Measurements from ENCODE around the gene DPH6. TPM values are rescaled to one million over a fixed set of nuclear protein-coding genes. Genes with fewer than 3 reads are reported as not detected.
A peak's percentile ranks its signal among the peaks of the same experiment; 100 is the strongest.
"Not testable (repeated sequence)": the region's sequence is repeated elsewhere in the genome, so short reads cannot be mapped to it uniquely, and the experiment has no call there.

Gene DPH6, protein sequence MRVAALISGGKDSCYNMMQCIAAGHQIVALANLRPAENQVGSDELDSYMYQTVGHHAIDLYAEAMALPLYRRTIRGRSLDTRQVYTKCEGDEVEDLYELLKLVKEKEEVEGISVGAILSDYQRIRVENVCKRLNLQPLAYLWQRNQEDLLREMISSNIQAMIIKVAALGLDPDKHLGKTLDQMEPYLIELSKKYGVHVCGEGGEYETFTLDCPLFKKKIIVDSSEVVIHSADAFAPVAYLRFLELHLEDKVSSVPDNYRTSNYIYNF
- total RNA-seq (10 to 100 TPM; 12.0 to 19.7 (median 15.6) TPM), polyA plus RNA-seq (7.6 TPM)
- long read RNA-seq, donor 1, transcript DPH6-201 (9 exons, 2,099 nt) = major isoform, 9 of 18 reads
- long read RNA-seq, donor 1, partial matches to known transcripts = 1 of 18 reads
- long read RNA-seq, donor 1, other reads (novel, unspliced or antisense) = 4 of 18 reads
- long read RNA-seq, donor 2, partial matches to known transcripts = 0 of 7 reads
- long read RNA-seq, donor 2, other reads (novel, unspliced or antisense) = 0 of 7 reads
- long read RNA-seq, donor 3, transcript DPH6-202 (4 exons, 3,648 nt) = minor isoform, 10 of 36 reads
- long read RNA-seq, donor 3, transcript DPH6-201 (9 exons, 2,099 nt) = major isoform, 15 of 36 reads
- long read RNA-seq, donor 3, partial matches to known transcripts = 4 of 36 reads
- long read RNA-seq, donor 3, other reads (novel, unspliced or antisense) = 6 of 36 reads
- long read RNA-seq, donor 4, partial matches to known transcripts = 1 of 8 reads
- long read RNA-seq, donor 4, other reads (novel, unspliced or antisense) = 0 of 8 reads

DNA sequence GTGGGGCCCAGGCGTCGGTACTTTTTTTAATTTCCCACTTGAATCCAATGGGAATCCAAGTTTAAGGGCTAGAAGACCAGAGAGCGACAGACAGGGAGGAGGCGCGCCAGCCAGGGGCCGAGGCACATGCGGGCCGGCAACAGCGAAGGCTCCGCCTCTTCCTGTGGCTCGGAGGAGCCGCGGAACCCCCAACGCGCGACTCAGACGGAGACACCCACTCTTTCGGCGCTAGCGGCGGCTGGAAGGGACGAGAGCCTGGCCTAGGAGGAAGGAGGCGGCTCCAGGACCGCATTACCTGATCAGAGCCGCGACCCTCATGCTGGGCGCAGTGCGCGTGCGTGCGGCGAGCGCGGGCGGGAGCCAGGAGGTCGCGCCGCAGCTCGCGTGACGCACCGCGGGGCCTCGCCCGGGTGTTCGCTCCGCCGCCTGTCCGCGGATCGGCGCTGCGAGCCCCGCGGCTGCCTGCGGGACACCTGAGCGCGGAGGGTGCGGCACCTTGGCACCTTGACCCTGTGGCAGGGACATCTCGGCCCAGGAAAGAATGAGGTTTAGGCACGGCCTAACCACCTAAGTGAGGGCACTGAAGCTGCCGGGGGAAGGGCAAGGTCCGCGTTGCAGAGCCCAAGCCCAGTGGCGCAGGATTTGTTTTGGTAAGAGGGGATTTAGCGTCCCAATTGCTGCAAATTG lies at the start of gene DPH6:
TSS of gene DPH6 (minus strand) at position 342 of the 687 bp plus-strand sequence. CDS start at position 318, 24 bp downstream.
- Histone ChIP-seq H3K4me1 (ENCODE audit: control insufficient read depth, insufficient read depth, low read length) (no peaks in the 10 kb centered on the region), H3K4me3 (ENCODE audit: low read length) (peak within 1 kb of the TSS; percentile 57), H3K27ac (ENCODE audit: low read length) (peak within 1 kb of the TSS; percentile 98), H3K9me3 (ENCODE audit: control insufficient read depth, low read length) (no peaks in the 10 kb centered on the region), H3K27me3 (ENCODE audit: control insufficient read depth, insufficient read depth) (no peaks in the 10 kb centered on the region)
- under 1% methylated on average over 66 of the region's 66 CpGs for WGBS
- intact Hi-C loops (cut with DNase I) = loop anchor here in 2 of 4 donors (5.0 to 10.0 kb wide), 2 partner anchors 121 to 139 kb away; no protein-coding TSS in a partner anchor
- DNase-seq (peak; percentile 91 to 96 (median 96)), ATAC-seq (peak; percentile 97)

DNA sequence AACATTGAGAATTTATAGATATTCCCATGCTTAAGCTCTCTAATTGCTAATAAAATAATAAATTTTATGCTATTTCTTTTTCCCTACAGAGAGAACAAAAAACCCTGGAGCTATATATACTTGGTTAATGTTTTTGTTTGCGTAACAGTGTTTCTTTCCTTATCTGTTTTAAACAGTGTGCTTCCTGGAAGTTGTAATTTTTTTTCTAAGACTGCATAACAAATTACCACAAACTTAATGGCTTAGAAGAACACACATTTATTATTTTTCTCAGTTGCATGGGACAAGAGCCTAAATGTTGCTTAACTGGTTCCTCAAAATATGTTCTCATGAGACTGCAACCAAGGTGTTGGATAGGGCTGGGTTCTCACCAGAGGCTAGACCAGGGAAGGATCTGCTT lies 49.7 kb upstream of the DPH6 start:
- no peak overlapping the region for H3K4me3 ChIP-seq (ENCODE audit: low read length)
- WGBS = 42% methylated on average over 1 of the region's 1 CpG
- no peaks in the 10 kb centered on the region for H3K4me1 ChIP-seq (ENCODE audit: control insufficient read depth, insufficient read depth, low read length)
- ATAC-seq (no peak), DNase-seq (no peak)
- no peaks in the 10 kb centered on the region for H3K9me3 ChIP-seq (ENCODE audit: control insufficient read depth, low read length)
- H3K27me3 ChIP-seq (ENCODE audit: control insufficient read depth, insufficient read depth) = no peaks in the 10 kb centered on the region
- H3K27ac ChIP-seq (ENCODE audit: low read length) = no peak overlapping the region
- intact Hi-C loops (cut with DNase I) = no loop called here

DNA sequence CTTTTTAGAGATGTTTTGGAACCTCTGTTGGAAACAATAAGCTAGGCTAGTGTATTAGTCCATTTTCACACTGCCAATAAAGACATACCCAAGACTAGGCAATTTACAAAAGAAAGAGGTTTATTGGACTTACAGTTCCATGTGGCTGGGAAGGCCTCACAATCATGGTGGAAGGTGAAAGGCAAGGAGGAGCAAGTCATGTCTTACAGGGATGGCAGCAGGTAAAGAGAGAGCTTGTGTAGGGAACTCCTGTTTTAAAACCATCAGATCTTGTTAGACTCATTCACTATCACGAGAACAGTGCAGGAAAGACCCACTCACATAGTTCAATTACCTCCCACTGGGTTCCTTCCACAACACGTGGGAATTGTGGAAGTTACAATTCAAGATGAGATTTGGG lies 46.0 kb upstream of the DPH6 start:
- DNase-seq; H3K9me3 ChIP-seq (ENCODE audit: control insufficient read depth, low read length); H3K4me3 ChIP-seq (ENCODE audit: low read length); H3K27ac ChIP-seq (ENCODE audit: low read length); H3K27me3 ChIP-seq (ENCODE audit: control insufficient read depth, insufficient read depth); intact Hi-C loops (cut with DNase I); ATAC-seq; H3K4me1 ChIP-seq (ENCODE audit: control insufficient read depth, insufficient read depth, low read length): not testable (repeated sequence)
- WGBS = 85% methylated on average over 2 of the region's 2 CpGs

DNA sequence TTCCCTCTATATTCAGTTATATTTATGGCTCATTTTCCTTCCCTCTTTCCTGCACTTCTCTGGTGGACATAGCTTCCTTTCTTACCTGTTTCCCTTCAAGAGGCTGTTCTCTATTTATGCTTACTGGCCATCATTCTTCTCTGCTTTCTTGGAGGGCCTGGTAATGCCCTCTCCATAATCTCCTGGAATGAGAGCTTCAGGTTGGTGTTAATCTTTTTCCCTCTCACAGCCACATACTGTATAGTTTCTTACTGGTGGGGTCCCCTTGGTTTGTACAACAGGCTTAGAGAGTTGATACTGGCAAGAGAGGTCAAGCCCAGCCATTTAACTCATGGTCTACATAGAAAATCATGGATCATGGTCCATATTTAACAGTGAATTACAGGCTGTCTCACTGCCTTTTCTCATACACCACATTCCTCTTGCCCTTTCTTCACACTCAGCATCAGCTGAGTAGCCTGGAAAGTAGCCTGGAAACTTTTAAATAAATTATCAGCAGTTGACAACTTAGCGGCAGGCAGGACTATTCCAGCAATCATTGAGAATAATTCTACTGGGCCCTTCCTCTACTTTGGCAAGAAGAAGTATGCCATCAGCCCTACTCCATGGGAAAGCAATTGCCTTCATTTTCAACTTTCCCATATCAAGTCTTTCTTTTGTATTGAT lies 38.0 kb upstream of the DPH6 start:
- ATAC-seq (peak; percentile 91 to 95), DNase-seq (no peak)
- Histone ChIP-seq H3K4me3 (ENCODE audit: low read length) (no peak overlapping the region), H3K9me3 (ENCODE audit: control insufficient read depth, low read length) (no peaks in the 10 kb centered on the region), H3K4me1 (ENCODE audit: control insufficient read depth, insufficient read depth, low read length) (peaks cover 3% of the 10 kb centered on the region), H3K27me3 (ENCODE audit: control insufficient read depth, insufficient read depth) (no peaks in the 10 kb centered on the region), H3K27ac (ENCODE audit: low read length) (peak overlapping the region; percentile 73)
- intact Hi-C loops (cut with DNase I) = no loop called here
- WGBS = 27% methylated on average over 1 of the region's 1 CpG

DNA sequence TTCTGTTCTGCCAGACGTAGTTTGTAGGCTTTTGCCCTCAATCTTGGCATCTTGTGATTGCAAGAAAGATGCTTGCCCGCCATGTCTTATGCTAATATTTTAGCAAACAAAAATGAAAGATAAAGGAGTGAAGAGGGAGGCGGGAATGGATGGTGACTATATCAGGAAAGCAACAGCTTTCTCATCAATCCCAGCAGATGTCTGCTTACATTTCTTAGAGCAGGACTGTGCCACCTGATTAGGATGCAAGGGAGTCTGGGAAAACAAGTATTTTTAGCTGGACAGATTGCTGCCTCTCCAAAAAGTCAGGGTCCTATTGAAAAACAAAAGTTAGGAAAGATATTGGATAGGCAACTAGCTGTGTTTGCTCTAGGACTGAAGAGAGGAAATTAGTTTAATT lies 34.6 kb upstream of the DPH6 start:
- no peak for ATAC-seq
- no peaks in the 10 kb centered on the region for H3K4me1 ChIP-seq (ENCODE audit: control insufficient read depth, insufficient read depth, low read length)
- no peaks in the 10 kb centered on the region for H3K9me3 ChIP-seq (ENCODE audit: control insufficient read depth, low read length)
- H3K27me3 ChIP-seq (ENCODE audit: control insufficient read depth, insufficient read depth) = no peaks in the 10 kb centered on the region
- no peak overlapping the region for H3K27ac ChIP-seq (ENCODE audit: low read length)
- intact Hi-C loops (cut with DNase I) = no loop called here
- no peak overlapping the region for H3K4me3 ChIP-seq (ENCODE audit: low read length)
- no peak for DNase-seq
- 83% methylated on average over 3 of the region's 3 CpGs for WGBS

DNA sequence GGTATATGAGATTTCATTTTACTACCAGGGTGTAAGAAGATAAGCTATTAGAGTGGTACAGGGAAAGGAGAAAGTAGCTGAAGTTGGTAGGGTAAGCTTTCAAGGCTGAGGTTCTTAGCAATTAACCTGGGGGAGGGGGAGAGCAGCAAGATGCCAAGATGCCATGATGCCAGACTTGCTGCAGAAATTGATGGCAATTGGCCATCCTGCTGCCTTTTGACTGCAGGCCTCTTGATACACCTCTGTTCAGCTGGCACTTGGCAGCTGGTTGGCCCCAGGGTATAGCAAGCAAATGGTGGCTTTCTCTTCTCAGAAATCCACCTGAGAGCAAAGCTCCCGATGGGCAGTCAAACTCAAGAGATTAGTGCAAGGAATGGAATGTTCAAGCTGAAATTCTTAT lies 21.4 kb upstream of the DPH6 start:
- 67% methylated on average over 1 of the region's 1 CpG for WGBS
- Histone ChIP-seq H3K27me3 (ENCODE audit: control insufficient read depth, insufficient read depth) (no peaks in the 10 kb centered on the region), H3K9me3 (ENCODE audit: control insufficient read depth, low read length) (no peaks in the 10 kb centered on the region), H3K4me3 (ENCODE audit: low read length) (no peak overlapping the region), H3K4me1 (ENCODE audit: control insufficient read depth, insufficient read depth, low read length) (no peaks in the 10 kb centered on the region), H3K27ac (ENCODE audit: low read length) (peak overlapping the region; percentile 36)
- peak in 1 of 3 donors; percentile 29 for DNase-seq
- peak; percentile 14 to 40 for ATAC-seq
- intact Hi-C loops (cut with DNase I) = no loop called here

DNA sequence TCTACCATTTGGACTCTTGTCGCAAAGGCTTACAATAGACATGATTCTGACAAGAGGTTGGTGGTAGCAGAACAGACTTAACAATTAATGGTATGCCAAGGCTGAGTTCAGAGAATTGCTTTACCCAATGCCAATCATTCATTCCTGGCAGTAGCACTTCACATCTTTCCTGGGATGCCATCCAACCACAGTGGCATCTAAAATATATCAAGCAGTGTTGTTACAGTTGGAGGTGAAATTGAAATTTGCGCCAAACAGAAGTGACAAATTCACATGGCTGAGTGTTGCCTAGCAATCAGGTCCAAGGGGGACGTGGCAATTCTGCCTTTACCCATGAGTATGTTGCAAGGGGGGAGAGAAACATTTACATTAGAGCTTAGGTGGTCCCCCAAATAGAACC lies 21.0 kb upstream of the DPH6 start:
- no peaks in the 10 kb centered on the region for H3K4me1 ChIP-seq (ENCODE audit: control insufficient read depth, insufficient read depth, low read length)
- intact Hi-C loops (cut with DNase I) = no loop called here
- no peak overlapping the region for H3K4me3 ChIP-seq (ENCODE audit: low read length)
- peak in 1 of 3 donors; percentile 20 for DNase-seq
- peak; percentile 77 to 85 for ATAC-seq
- no peaks in the 10 kb centered on the region for H3K9me3 ChIP-seq (ENCODE audit: control insufficient read depth, low read length)
- H3K27me3 ChIP-seq (ENCODE audit: control insufficient read depth, insufficient read depth) = no peaks in the 10 kb centered on the region
- H3K27ac ChIP-seq (ENCODE audit: low read length) = no peak overlapping the region
- 66% methylated on average over 3 of the region's 3 CpGs for WGBS

DNA sequence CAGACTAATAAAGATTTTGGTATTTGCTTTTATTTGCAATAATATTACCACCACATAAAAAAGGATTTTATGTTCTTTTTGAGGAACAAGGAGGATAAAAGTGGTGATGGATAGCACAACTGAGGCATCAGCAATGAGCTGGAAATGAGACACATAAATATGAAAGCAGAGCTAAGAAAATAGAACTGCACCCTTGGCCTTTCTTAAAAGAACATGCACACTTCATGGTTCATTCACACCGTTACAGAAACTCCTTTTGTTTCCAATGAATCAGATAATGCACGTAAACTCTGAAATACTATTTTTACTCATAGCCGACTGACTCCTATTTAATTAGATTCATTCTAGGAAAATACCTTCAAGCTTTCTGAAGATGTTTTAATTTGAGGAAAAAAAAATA lies 19.9 kb upstream of the DPH6 start:
- intact Hi-C loops (cut with DNase I) = no loop called here
- WGBS = 62% methylated on average over 3 of the region's 3 CpGs
- ATAC-seq (no peak), DNase-seq (no peak)
- no peaks in the 10 kb centered on the region for H3K27me3 ChIP-seq (ENCODE audit: control insufficient read depth, insufficient read depth)
- no peaks in the 10 kb centered on the region for H3K4me1 ChIP-seq (ENCODE audit: control insufficient read depth, insufficient read depth, low read length)
- no peaks in the 10 kb centered on the region for H3K9me3 ChIP-seq (ENCODE audit: control insufficient read depth, low read length)
- no peak overlapping the region for H3K4me3 ChIP-seq (ENCODE audit: low read length)
- no peak overlapping the region for H3K27ac ChIP-seq (ENCODE audit: low read length)

DNA sequence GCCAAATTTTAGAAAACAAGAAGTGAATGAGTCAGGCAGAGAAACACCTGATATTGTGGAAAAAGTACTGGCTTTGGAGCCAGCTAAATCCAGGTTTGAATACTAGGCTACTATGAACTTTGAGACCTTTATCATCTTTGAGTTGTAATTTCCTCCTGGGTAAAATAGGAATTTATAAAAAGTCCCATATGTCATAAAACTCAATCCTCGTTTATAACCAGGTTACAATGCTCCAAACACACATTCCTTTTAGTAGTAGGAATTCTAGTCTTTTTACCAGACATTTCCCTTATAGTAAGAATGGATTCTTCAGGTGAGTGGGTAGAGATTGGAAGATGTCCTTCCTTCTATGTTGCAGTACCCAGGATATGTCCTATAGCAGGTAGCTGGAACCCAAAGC lies 16.7 kb upstream of the DPH6 start:
- H3K27me3 ChIP-seq (ENCODE audit: control insufficient read depth, insufficient read depth) = no peaks in the 10 kb centered on the region
- DNase-seq (no peak), ATAC-seq (no peak)
- H3K4me3 ChIP-seq (ENCODE audit: low read length) = no peak overlapping the region
- 80% methylated on average over 1 of the region's 1 CpG for WGBS
- intact Hi-C loops (cut with DNase I) = no loop called here
- H3K4me1 ChIP-seq (ENCODE audit: control insufficient read depth, insufficient read depth, low read length) = no peaks in the 10 kb centered on the region
- no peaks in the 10 kb centered on the region for H3K9me3 ChIP-seq (ENCODE audit: control insufficient read depth, low read length)
- H3K27ac ChIP-seq (ENCODE audit: low read length) = no peak overlapping the region

DNA sequence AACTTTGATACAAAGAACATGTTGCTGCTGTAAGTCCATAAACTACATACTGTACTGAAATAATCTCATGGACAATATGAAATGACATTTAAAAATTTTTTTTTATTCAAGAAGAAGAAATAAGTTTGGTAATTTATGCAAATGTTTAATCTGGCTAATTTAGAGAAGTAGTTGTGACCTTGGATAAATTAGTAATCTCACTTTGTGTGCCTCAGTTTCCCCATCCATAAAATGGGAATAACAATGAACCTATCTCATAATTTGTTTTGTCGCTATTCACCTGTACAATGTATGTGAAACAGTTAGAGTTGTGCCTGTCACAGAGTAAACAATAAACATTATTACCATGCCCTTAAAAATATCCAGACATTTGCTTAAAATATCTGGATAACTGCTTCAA lies 15.3 kb upstream of the DPH6 start:
- intact Hi-C loops (cut with DNase I) = no loop called here
- no peaks in the 10 kb centered on the region for H3K27me3 ChIP-seq (ENCODE audit: control insufficient read depth, insufficient read depth)
- ATAC-seq (no peak), DNase-seq (no peak)
- H3K9me3 ChIP-seq (ENCODE audit: control insufficient read depth, low read length) = no peaks in the 10 kb centered on the region
- H3K27ac ChIP-seq (ENCODE audit: low read length) = no peak overlapping the region
- H3K4me3 ChIP-seq (ENCODE audit: low read length) = no peak overlapping the region
- no peaks in the 10 kb centered on the region for H3K4me1 ChIP-seq (ENCODE audit: control insufficient read depth, insufficient read depth, low read length)
- 96% methylated on average over 1 of the region's 1 CpG for WGBS

All from right cardiac atrium (tissue), 5 donors.